ENCODE data around the gene EDRF1. TPM values are rescaled to one million over a fixed set of nuclear protein-coding genes. Genes with fewer than 3 reads are reported as not detected.
A peak's percentile ranks its signal among the peaks of the same experiment; 100 is the strongest.

The EDRF1 gene
- total and polyA plus RNA-seq, 2 of the 13 experiments (the other 11 are each of a cell fraction or from before 2014, with no cell fraction given), result 16.9 to 26.7 TPM

GRCh38 chr10:125797994-125798662 lies 78.6 kb downstream of the EDRF1 start (continued):
- TF ChIP-seq, protein P1, sequence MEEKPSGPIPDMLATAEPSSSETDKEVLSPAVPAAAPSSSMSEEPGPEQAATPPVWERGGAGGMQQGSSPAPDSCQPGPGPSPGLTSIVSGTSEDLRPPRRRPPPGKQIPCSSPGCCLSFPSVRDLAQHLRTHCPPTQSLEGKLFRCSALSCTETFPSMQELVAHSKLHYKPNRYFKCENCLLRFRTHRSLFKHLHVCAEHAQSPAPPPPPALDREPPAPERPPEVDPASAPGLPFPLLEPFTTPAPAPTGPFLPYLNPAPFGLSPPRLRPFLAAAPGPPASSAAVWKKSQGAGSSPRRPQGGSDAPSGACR (CRISPR knock-in tag; IDR thresholded peaks at IDR 0.05), result no peak
- TF ChIP-seq KLF9 (CRISPR knock-in tag; IDR thresholded peaks at IDR 0.05; ENCODE audit: low read depth) (no peak), PAWR (CRISPR knock-in tag; IDR thresholded peaks at IDR 0.05; ENCODE audit: borderline replicate concordance) (no peak), ZNF737 (CRISPR knock-in tag; IDR thresholded peaks at IDR 0.05; ENCODE audit: borderline replicate concordance) (no peak), NFKB2 (CRISPR knock-in tag; IDR thresholded peaks at IDR 0.05; ENCODE audit: borderline replicate concordance) (no peak), NCOA2 (CRISPR knock-in tag; IDR thresholded peaks at IDR 0.05) (peak; percentile 39; the same call in 1 of the 2 replicates), NR2F6 (IDR thresholded peaks at IDR 0.05) (no peak), NR2F6 (CRISPR knock-in tag; IDR thresholded peaks at IDR 0.05) (no peak), ZBTB44 (CRISPR knock-in tag; IDR thresholded peaks at IDR 0.05) (no peak), THAP11 (CRISPR knock-in tag; IDR thresholded peaks at IDR 0.05) (0 out of 2 replicates have a peak, but pooled peaks have one; percentile 14), ATF2 (CRISPR knock-in tag; IDR thresholded peaks at IDR 0.05) (no peak), HNF1A (IDR thresholded peaks at IDR 0.05; ENCODE audit: low read depth) (peak; percentile 55; the same call in 1 of the 2 replicates), HNF1A (CRISPR knock-in tag; IDR thresholded peaks at IDR 0.05; ENCODE audit: borderline replicate concordance) (peak; percentile 82; the same call in 1 of the 2 replicates), KDM1A (CRISPR knock-in tag; IDR thresholded peaks at IDR 0.05) (no peak)
- TF ChIP-seq, protein P2, sequence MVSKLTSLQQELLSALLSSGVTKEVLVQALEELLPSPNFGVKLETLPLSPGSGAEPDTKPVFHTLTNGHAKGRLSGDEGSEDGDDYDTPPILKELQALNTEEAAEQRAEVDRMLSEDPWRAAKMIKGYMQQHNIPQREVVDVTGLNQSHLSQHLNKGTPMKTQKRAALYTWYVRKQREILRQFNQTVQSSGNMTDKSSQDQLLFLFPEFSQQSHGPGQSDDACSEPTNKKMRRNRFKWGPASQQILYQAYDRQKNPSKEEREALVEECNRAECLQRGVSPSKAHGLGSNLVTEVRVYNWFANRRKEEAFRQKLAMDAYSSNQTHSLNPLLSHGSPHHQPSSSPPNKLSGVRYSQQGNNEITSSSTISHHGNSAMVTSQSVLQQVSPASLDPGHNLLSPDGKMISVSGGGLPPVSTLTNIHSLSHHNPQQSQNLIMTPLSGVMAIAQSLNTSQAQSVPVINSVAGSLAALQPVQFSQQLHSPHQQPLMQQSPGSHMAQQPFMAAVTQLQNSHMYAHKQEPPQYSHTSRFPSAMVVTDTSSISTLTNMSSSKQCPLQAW (CRISPR knock-in tag; IDR thresholded peaks at IDR 0.05), result peak; percentile 80; the same call in 1 of the 2 replicates
- TF ChIP-seq, protein P3, sequence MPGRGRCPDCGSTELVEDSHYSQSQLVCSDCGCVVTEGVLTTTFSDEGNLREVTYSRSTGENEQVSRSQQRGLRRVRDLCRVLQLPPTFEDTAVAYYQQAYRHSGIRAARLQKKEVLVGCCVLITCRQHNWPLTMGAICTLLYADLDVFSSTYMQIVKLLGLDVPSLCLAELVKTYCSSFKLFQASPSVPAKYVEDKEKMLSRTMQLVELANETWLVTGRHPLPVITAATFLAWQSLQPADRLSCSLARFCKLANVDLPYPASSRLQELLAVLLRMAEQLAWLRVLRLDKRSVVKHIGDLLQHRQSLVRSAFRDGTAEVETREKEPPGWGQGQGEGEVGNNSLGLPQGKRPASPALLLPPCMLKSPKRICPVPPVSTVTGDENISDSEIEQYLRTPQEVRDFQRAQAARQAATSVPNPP (CRISPR knock-in tag; IDR thresholded peaks at IDR 0.05), result no peak

All from HepG2 (cell line).